C4-2B (cell line): Measurements from ENCODE around the gene WWC1.

ENCODE experiments used
- CTCF ChIP-seq: fragments of 450-650 bp; conservative IDR thresholded peaks from 2 replicates; pipeline ENCODE4 v1.5.1; 2017; ENCODE audit warnings: mild to moderate bottlenecking
- ZFX ChIP-seq: fragments of 450-650 bp; IDR thresholded peaks from 2 replicates; pipeline ENCODE4 v1.6.1; 2017

- TF ChIP-seq CTCF (no peak), ZFX (no peak)
Observed at GRCh38 chr5:168324859-168325630, 33.6 kb downstream of the WWC1 start.
